ENCODE measurements around the gene GNA14. TPM values are rescaled to one million over a fixed set of nuclear protein-coding genes. Genes with fewer than 3 reads are reported as not detected.

Gene GNA14
- total RNA-seq, 1 experiment from 2014 or later, result 0.37 TPM

DNA sequence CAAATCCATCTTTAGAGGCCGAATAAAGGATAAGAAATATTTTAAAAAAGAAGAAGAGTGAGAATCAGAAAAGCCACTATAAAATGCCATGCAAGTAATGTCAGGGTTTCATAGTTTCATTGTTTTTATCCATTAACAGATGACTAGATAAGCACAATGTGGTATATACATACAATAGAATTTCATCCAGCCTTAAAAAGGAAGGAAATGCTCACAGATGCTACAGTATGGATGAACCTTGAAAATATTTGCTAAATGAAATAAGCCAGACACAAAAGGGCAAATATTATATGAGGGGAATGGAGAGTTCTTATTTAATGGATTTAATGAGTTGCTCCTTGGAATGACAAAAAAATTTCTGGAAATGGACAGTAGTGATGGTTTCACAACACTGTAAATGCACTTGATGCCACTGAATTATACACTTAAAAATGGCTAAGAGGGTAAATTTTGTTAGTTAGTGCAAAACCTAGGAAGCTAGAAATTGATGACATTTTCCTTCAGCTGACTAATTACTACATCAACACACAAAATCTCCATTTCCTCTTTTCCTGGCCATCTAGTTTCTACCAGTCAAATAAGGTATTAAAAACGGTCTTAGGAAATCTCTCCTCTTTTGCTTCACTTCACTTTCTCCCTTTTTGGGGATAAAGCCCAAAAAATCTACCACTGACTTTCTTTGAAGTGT, 86.6 kb downstream of the GNA14 start:
- DNase-seq, result no peak
- Histone ChIP-seq H4K20me1 (ENCODE audit: control insufficient read depth, insufficient read depth, insufficient read length) (no peaks in the 10 kb centered on the region), H2BK12ac (ENCODE audit: insufficient read length, low read depth, low read length) (no peak overlapping the region), H3K4me2 (ENCODE audit: insufficient read depth, insufficient read length, low read length) (no peak overlapping the region), H2BK120ac (ENCODE audit: low read depth, low read length, poor library complexity, severe bottlenecking) (no peak overlapping the region), H2AFZ (ENCODE audit: low read length) (no peak overlapping the region), H4K5ac (ENCODE audit: insufficient read length, low read depth, low read length) (no peak overlapping the region), H3K27ac (ENCODE audit: insufficient read length, low read depth, low read length) (no peak overlapping the region), H2BK20ac (ENCODE audit: low read depth, low read length, poor library complexity, severe bottlenecking) (no peak overlapping the region), H3T11ph (ENCODE audit: low read length) (no peak overlapping the region), H3K9ac (ENCODE audit: extremely low read depth, insufficient read length, low read length) (no peak overlapping the region), H4K91ac (ENCODE audit: insufficient read length, low read depth, low read length) (no peak overlapping the region), H2AK5ac (ENCODE audit: insufficient read length, low read length) (no peak overlapping the region), H3K18ac (ENCODE audit: insufficient read length, low read depth, low read length) (no peak overlapping the region), H3K4ac (ENCODE audit: low read depth, low read length) (no peak overlapping the region), H3K14ac (ENCODE audit: insufficient read depth, low read length) (no peak overlapping the region), H3K23me2 (ENCODE audit: insufficient read length, low read depth, low read length, poor library complexity, severe bottlenecking) (no peaks in the 10 kb centered on the region), H3K23ac (ENCODE audit: insufficient read length, low read depth, low read length) (no peak overlapping the region), H3K4me1 (ENCODE audit: insufficient read depth, low read length) (peaks cover 2% of the 10 kb centered on the region; the same call in 1 of the 2 replicates), H2BK15ac (ENCODE audit: low read depth, low read length) (no peak overlapping the region), H2BK5ac (ENCODE audit: insufficient read length, low read length) (no peak overlapping the region), H3K27me3 (ENCODE audit: insufficient read depth, low read length) (no peaks in the 10 kb centered on the region), H3K9me3 (ENCODE audit: control insufficient read depth, low read depth, low read length) (no peaks in the 10 kb centered on the region), H3K79me2 (ENCODE audit: insufficient read depth, low read length) (no peaks in the 10 kb centered on the region; the same call in 1 of the 2 replicates), H4K8ac (replicated peaks; ENCODE audit: insufficient read length, low read depth, low read length) (no peak overlapping the region), H3K79me1 (ENCODE audit: insufficient read depth, low read depth, low read length, poor library complexity, severe bottlenecking) (no peaks in the 10 kb centered on the region), H3K56ac (ENCODE audit: insufficient read length, low read depth, low read length) (no peak overlapping the region)
- H3K27ac Mint-ChIP-seq, result no peak overlapping the region
- no peaks in the 10 kb centered on the region for H3K9me3 Mint-ChIP-seq
- no CpG with 5 or more reads among the region's 2 CpGs for WGBS (ENCODE audit: extremely low coverage, insufficient read length, low lambda C conversion rate)
- TF ChIP-seq, protein P1, sequence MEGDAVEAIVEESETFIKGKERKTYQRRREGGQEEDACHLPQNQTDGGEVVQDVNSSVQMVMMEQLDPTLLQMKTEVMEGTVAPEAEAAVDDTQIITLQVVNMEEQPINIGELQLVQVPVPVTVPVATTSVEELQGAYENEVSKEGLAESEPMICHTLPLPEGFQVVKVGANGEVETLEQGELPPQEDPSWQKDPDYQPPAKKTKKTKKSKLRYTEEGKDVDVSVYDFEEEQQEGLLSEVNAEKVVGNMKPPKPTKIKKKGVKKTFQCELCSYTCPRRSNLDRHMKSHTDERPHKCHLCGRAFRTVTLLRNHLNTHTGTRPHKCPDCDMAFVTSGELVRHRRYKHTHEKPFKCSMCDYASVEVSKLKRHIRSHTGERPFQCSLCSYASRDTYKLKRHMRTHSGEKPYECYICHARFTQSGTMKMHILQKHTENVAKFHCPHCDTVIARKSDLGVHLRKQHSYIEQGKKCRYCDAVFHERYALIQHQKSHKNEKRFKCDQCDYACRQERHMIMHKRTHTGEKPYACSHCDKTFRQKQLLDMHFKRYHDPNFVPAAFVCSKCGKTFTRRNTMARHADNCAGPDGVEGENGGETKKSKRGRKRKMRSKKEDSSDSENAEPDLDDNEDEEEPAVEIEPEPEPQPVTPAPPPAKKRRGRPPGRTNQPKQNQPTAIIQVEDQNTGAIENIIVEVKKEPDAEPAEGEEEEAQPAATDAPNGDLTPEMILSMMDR (conservative IDR thresholded peaks at IDR 0.05), result no peak
- peaks cover 0 to 6% of the 10 kb centered on the region in 2 experiments; a peak in 3 of 4 replicates for H3K4me1 Mint-ChIP-seq
- H3K36me3 Mint-ChIP-seq (ENCODE audit: insufficient read depth in 1 of 3, low read depth in 3 of 3), result no peaks in the 10 kb centered on the region
- no peak overlapping the region for H3K4me3 Mint-ChIP-seq
- H3K27me3 Mint-ChIP-seq (ENCODE audit: low read depth), result no peaks in the 10 kb centered on the region; the same call in 1 of the 2 replicates
